ENCODE data around the gene CAPNS1.
"Not testable (repeated sequence)": the region's sequence is repeated elsewhere in the genome, so short reads cannot be mapped to it uniquely, and the experiment has no call there.

The CAPNS1 gene

GRCh38 chr19:36151144-36152018 lies 11.5 kb downstream of the CAPNS1 start:
- Mint-ChIP-seq H3K27ac (no peak overlapping the region), H3K4me3 (no peak overlapping the region), H3K36me3 (peaks cover 34% of the 10 kb centered on the region), H3K9me3 (no peaks in the 10 kb centered on the region), H3K4me1 (peaks cover 2% of the 10 kb centered on the region), H3K27me3 (no peaks in the 10 kb centered on the region)
- ATAC-seq (ENCODE audit: low read depth) (no peak), DNase-seq (ENCODE audit: low spot score in 2 of 2) (no peak)

GRCh38 chr19:36152019-36152351 lies 12.1 kb downstream of the CAPNS1 start:
- Mint-ChIP-seq H3K9me3 (no peaks in the 10 kb centered on the region), H3K4me3 (no peak overlapping the region), H3K27ac (no peak overlapping the region), H3K36me3 (peaks cover 30% of the 10 kb centered on the region), H3K27me3 (no peaks in the 10 kb centered on the region), H3K4me1 (no peaks in the 10 kb centered on the region)
- DNase-seq (ENCODE audit: low spot score in 2 of 2) (no peak), ATAC-seq (ENCODE audit: low read depth) (no peak)

- Mint-ChIP-seq H3K27me3 (no peaks in the 10 kb centered on the region), H3K36me3 (peaks cover 28% of the 10 kb centered on the region), H3K4me1 (no peaks in the 10 kb centered on the region), H3K27ac (no peak within 1 kb of the TSS), H3K9me3 (no peaks in the 10 kb centered on the region), H3K4me3 (no peak within 1 kb of the TSS)
- DNase-seq (ENCODE audit: low spot score in 2 of 2) (no peak), ATAC-seq (ENCODE audit: low read depth) (no peak)
Measured at GRCh38 chr19:36152352-36153091, 12.7 kb downstream of the CAPNS1 start, which contains the start of gene COX7A1. TSS of gene COX7A1 (minus strand) at chr19:36152447. CDS start at chr19:36152407, 40 bp downstream.

- Mint-ChIP-seq H3K36me3 (peaks cover 26% of the 10 kb centered on the region), H3K27me3 (no peaks in the 10 kb centered on the region), H3K9me3 (no peaks in the 10 kb centered on the region), H3K27ac (no peak overlapping the region), H3K4me1 (no peaks in the 10 kb centered on the region), H3K4me3 (no peak overlapping the region)
- no peak for DNase-seq (ENCODE audit: low spot score in 2 of 2)
- ATAC-seq (ENCODE audit: low read depth) = no peak
Measured at GRCh38 chr19:36153126-36153525, 13.3 kb downstream of the CAPNS1 start.

- ATAC-seq (ENCODE audit: low read depth) (no peak), DNase-seq (ENCODE audit: low spot score in 2 of 2) (no peak)
- Mint-ChIP-seq H3K4me1 (no peaks in the 10 kb centered on the region), H3K36me3 (peaks cover 4% of the 10 kb centered on the region), H3K27me3 (no peaks in the 10 kb centered on the region), H3K9me3 (no peaks in the 10 kb centered on the region), H3K27ac (no peak overlapping the region), H3K4me3 (no peak overlapping the region)
Measured at GRCh38 chr19:36160821-36161596, 21.1 kb downstream of the CAPNS1 start.

GRCh38 chr19:36163813-36164212 lies 23.9 kb downstream of the CAPNS1 start:
- Mint-ChIP-seq H3K4me1 (no peaks in the 10 kb centered on the region), H3K36me3 (no peaks in the 10 kb centered on the region), H3K9me3 (no peaks in the 10 kb centered on the region), H3K27ac (no peak overlapping the region), H3K4me3 (no peak overlapping the region), H3K27me3 (no peaks in the 10 kb centered on the region)
- no peak for ATAC-seq (ENCODE audit: low read depth)
- DNase-seq (ENCODE audit: low spot score in 2 of 2) = no peak

- Mint-ChIP-seq H3K4me1 (peaks cover 2% of the 10 kb centered on the region), H3K9me3 (no peaks in the 10 kb centered on the region), H3K36me3 (no peaks in the 10 kb centered on the region), H3K27ac (no peak overlapping the region), H3K27me3 (no peaks in the 10 kb centered on the region), H3K4me3 (no peak overlapping the region)
- DNase-seq (ENCODE audit: low spot score in 2 of 2) (no peak), ATAC-seq (ENCODE audit: low read depth) (no peak)
Measured at GRCh38 chr19:36169084-36169760, 29.4 kb downstream of the CAPNS1 start.

- Mint-ChIP-seq H3K27ac (no peak overlapping the region), H3K9me3 (no peaks in the 10 kb centered on the region), H3K36me3 (no peaks in the 10 kb centered on the region), H3K27me3 (no peaks in the 10 kb centered on the region), H3K4me1 (peaks cover 2% of the 10 kb centered on the region), H3K4me3 (no peak overlapping the region)
- DNase-seq (ENCODE audit: low spot score in 2 of 2) (no peak), ATAC-seq (ENCODE audit: low read depth) (no peak)
Measured at GRCh38 chr19:36172852-36173251, 33.0 kb downstream of the CAPNS1 start.

GRCh38 chr19:36173846-36174245 lies 34.0 kb downstream of the CAPNS1 start:
- H3K4me3 Mint-ChIP-seq; H3K27me3 Mint-ChIP-seq; H3K9me3 Mint-ChIP-seq; H3K27ac Mint-ChIP-seq; ATAC-seq (ENCODE audit: low read depth); H3K4me1 Mint-ChIP-seq; DNase-seq (ENCODE audit: low spot score in 2 of 2); H3K36me3 Mint-ChIP-seq: not testable (repeated sequence)

- H3K36me3 Mint-ChIP-seq; H3K27ac Mint-ChIP-seq; ATAC-seq (ENCODE audit: low read depth); H3K27me3 Mint-ChIP-seq; H3K4me3 Mint-ChIP-seq; DNase-seq (ENCODE audit: low spot score in 2 of 2); H3K4me1 Mint-ChIP-seq; H3K9me3 Mint-ChIP-seq: not testable (repeated sequence)
Measured at GRCh38 chr19:36179077-36179476, 39.2 kb downstream of the CAPNS1 start.

GRCh38 chr19:36182612-36183244 lies 42.9 kb downstream of the CAPNS1 start:
- Mint-ChIP-seq H3K9me3 (no peaks in the 10 kb centered on the region), H3K4me1 (no peaks in the 10 kb centered on the region), H3K27me3 (no peaks in the 10 kb centered on the region), H3K36me3 (peaks cover 13% of the 10 kb centered on the region), H3K4me3 (no peak overlapping the region), H3K27ac (no peak overlapping the region)
- ATAC-seq (ENCODE audit: low read depth) (no peak), DNase-seq (ENCODE audit: low spot score in 2 of 2) (no peak)

GRCh38 chr19:36183245-36183628 lies 43.4 kb downstream of the CAPNS1 start:
- no peak for ATAC-seq (ENCODE audit: low read depth)
- Mint-ChIP-seq H3K27ac (no peak overlapping the region), H3K36me3 (peaks cover 13% of the 10 kb centered on the region), H3K27me3 (no peaks in the 10 kb centered on the region), H3K9me3 (no peaks in the 10 kb centered on the region), H3K4me1 (no peaks in the 10 kb centered on the region), H3K4me3 (no peak overlapping the region)
- no peak for DNase-seq (ENCODE audit: low spot score in 2 of 2)

GRCh38 chr19:36186722-36187121 lies 46.9 kb downstream of the CAPNS1 start:
- not testable (repeated sequence) for H3K27me3 Mint-ChIP-seq; ATAC-seq (ENCODE audit: low read depth); H3K27ac Mint-ChIP-seq

More at GRCh38 chr19:36186722-36187121, 46.9 kb downstream of the CAPNS1 start:
- DNase-seq (ENCODE audit: low spot score in 2 of 2); H3K4me3 Mint-ChIP-seq; H3K9me3 Mint-ChIP-seq; H3K4me1 Mint-ChIP-seq: not testable (repeated sequence)
- peaks cover 14% of the 10 kb centered on the region for H3K36me3 Mint-ChIP-seq

All from memory B cell (primary cell).